ENCODE results near the gene DRC7. TPM values are rescaled to one million over a fixed set of nuclear protein-coding genes. Genes with fewer than 3 reads are reported as not detected.

Gene DRC7
- total RNA-seq, 1 donor from 2014 or later: not detected

DNA sequence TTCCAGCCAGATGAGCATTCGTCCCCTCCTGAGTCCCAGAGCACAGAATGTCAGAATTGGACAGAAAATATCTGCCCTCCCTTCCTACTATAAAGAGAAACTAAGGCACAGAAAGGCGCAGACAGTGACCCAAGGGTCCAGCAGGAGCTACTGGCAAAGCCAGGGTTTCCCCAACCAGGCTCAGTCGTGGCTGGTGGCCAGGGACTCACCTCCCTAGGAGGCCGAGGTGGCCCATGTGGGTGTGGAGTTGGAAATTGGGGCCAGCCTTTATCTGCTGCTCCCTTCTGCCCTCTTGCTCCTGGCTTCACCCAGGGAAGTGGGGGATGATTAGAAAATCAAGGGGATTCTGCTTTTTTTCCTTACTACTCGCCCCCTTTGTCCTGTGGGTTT lies 1.1 kb downstream of the DRC7 start:
- Histone ChIP-seq H3K9me3 (no peaks in the 10 kb centered on the region), H3K4me1 (no peaks in the 10 kb centered on the region), H3K36me3 (no peaks in the 10 kb centered on the region), H3K4me3 (no peak overlapping the region), H3K27ac (no peak overlapping the region), H3K27me3 (no peaks in the 10 kb centered on the region)
- TF ChIP-seq, protein P1, sequence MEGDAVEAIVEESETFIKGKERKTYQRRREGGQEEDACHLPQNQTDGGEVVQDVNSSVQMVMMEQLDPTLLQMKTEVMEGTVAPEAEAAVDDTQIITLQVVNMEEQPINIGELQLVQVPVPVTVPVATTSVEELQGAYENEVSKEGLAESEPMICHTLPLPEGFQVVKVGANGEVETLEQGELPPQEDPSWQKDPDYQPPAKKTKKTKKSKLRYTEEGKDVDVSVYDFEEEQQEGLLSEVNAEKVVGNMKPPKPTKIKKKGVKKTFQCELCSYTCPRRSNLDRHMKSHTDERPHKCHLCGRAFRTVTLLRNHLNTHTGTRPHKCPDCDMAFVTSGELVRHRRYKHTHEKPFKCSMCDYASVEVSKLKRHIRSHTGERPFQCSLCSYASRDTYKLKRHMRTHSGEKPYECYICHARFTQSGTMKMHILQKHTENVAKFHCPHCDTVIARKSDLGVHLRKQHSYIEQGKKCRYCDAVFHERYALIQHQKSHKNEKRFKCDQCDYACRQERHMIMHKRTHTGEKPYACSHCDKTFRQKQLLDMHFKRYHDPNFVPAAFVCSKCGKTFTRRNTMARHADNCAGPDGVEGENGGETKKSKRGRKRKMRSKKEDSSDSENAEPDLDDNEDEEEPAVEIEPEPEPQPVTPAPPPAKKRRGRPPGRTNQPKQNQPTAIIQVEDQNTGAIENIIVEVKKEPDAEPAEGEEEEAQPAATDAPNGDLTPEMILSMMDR (IDR thresholded peaks at IDR 0.05): no peak
- no peak for TF ChIP-seq POLR2A (IDR thresholded peaks at IDR 0.05)
- no peak for TF ChIP-seq POLR2AphosphoS5 (IDR thresholded peaks at IDR 0.05; ENCODE audit: insufficient read depth in 1 of 2, low read depth in 1 of 2)
- intact Hi-C loops (cut with DNase I): no loop called here
- DNase-seq (ENCODE audit: extremely low spot score in 2 of 2): no peak

DNA sequence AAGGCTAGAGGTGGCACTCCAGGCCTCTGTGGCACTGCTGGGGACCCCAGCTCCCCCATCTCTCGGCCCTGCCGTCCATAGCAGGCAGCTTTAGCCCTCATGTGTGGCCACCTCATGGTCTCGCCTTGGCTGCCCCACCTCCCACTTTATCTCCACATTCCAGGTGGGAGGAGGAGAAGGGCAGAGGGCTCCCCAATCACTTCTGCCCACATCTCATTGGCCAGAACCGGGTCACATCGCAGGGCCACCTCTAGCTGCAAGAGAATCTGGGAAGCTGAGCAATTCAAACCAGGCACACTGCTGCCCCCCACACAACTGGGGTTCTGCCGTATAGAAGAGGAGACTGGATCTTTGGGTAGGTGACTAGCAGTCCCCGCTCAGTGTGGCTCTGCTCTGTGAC lies 1.6 kb downstream of the DRC7 start:
- Histone ChIP-seq H3K4me3 (no peak overlapping the region), H3K36me3 (no peaks in the 10 kb centered on the region), H3K4me1 (no peaks in the 10 kb centered on the region), H3K27me3 (no peaks in the 10 kb centered on the region), H3K27ac (no peak overlapping the region), H3K9me3 (no peaks in the 10 kb centered on the region)
- intact Hi-C loops (cut with DNase I): no loop called here
- DNase-seq (ENCODE audit: extremely low spot score in 2 of 2): no peak
- TF ChIP-seq, protein P1 (IDR thresholded peaks at IDR 0.05): no peak
- TF ChIP-seq POLR2A (IDR thresholded peaks at IDR 0.05) (no peak), POLR2AphosphoS5 (IDR thresholded peaks at IDR 0.05; ENCODE audit: insufficient read depth in 1 of 2, low read depth in 1 of 2) (no peak)

DNA sequence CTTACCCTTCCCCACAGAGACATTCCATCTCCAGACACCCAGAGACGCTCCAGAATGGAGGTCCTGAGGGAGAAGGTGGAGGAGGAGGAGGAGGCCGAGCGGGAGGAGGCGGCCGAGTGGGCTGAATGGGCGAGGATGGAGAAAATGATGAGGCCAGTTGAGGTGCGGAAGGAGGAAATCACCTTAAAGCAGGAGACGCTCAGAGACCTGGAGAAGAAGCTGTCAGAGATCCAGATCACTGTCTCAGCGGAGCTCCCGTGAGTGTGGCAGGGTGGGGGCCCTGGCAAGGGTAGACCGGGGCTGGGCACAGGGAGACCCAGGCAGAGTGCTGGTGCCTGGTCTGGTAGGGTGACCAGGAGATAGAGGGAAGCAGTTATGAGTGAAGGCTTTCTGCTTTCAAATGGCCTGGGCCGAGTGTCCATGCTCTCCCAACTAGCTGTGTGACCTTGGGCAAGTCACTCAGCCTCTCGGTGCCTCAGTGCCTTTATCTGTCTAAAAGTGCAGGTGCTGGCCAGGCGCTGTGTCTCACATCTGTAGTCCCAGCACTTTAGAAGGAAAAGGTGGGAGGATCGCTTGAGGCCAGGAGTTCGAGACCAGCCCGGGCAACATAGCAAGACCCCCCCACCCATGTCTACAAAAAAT lies 3.4 kb downstream of the DRC7 start:
- TF ChIP-seq POLR2AphosphoS5 (IDR thresholded peaks at IDR 0.05; ENCODE audit: insufficient read depth in 1 of 2, low read depth in 1 of 2): no peak
- TF ChIP-seq POLR2A (IDR thresholded peaks at IDR 0.05): no peak
- TF ChIP-seq, protein P1 (IDR thresholded peaks at IDR 0.05): no peak
- Histone ChIP-seq H3K36me3 (no peaks in the 10 kb centered on the region), H3K9me3 (no peaks in the 10 kb centered on the region), H3K4me1 (no peaks in the 10 kb centered on the region), H3K27ac (no peak overlapping the region), H3K4me3 (no peak overlapping the region), H3K27me3 (no peaks in the 10 kb centered on the region)
- DNase-seq (ENCODE audit: extremely low spot score in 2 of 2): no peak
- intact Hi-C loops (cut with DNase I): no loop called here

DNA sequence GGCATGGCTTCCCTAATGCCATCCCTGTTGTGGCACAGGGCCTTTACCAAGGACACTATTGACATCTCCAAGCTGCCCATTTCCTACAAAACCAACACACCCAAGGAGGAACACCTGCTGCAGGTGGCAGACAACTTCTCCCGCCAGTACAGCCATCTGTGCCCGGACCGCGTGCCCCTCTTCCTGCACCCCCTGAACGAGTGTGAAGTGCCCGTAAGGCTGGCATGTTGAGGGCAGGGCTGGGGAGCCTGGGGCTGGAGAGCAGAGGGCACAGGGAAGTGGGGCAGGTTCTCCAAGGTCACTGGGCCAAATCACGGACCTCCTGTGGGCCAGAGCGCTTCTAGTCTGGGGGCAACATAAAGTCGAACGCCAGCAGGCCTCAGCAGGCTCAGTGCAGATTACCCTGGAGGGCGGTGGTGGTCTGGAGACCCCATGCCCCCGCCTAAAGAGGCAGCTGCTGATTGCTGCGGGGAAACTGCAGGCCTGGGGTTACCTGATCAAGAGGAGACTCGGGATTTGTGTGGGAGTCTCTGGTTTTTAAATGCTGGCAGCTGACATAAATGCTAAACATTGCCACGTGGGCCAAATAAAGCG lies 4.3 kb downstream of the DRC7 start:
- DNase-seq (ENCODE audit: extremely low spot score in 2 of 2): no peak
- TF ChIP-seq POLR2A (IDR thresholded peaks at IDR 0.05) (no peak), POLR2AphosphoS5 (IDR thresholded peaks at IDR 0.05; ENCODE audit: insufficient read depth in 1 of 2, low read depth in 1 of 2) (no peak)
- TF ChIP-seq, protein P1 (IDR thresholded peaks at IDR 0.05): no peak
- H3K27me3 ChIP-seq: no peaks in the 10 kb centered on the region

DNA sequence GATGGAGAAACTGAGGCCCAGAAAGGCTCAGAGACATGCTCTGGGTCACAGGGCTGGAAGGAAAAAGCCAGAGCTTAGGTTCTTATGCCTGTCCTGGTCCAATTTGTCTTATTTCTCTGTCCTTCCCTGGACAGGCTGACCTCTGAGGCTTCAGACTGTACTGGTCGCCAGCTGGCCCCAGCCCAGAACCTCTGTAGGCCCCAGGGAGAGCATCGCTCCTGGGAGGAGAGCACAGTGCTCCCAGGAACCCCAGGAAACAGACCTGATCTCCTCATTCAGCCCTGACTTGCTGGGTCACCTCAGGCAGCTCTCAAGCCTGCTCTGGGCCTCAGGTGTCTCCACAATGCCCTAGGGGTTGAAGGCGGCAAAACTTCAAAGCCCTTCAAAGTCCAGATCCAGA lies 4.9 kb downstream of the DRC7 start:
- H3K36me3 ChIP-seq: no peaks in the 10 kb centered on the region
- H3K4me3 ChIP-seq: no peak overlapping the region
- no peaks in the 10 kb centered on the region for H3K9me3 ChIP-seq
- no peak overlapping the region for H3K27ac ChIP-seq
- no peak for DNase-seq (ENCODE audit: extremely low spot score in 2 of 2)
- no peak for TF ChIP-seq POLR2A (IDR thresholded peaks at IDR 0.05)
- TF ChIP-seq, protein P1 (IDR thresholded peaks at IDR 0.05): no peak
- no peak for TF ChIP-seq POLR2AphosphoS5 (IDR thresholded peaks at IDR 0.05; ENCODE audit: insufficient read depth in 1 of 2, low read depth in 1 of 2)
- no peaks in the 10 kb centered on the region for H3K27me3 ChIP-seq
- H3K4me1 ChIP-seq: no peaks in the 10 kb centered on the region
- intact Hi-C loops (cut with DNase I): no loop called here

More for the DNA sequence above, 4.3 kb downstream of the DRC7 start:
- Histone ChIP-seq H3K36me3 (no peaks in the 10 kb centered on the region), H3K27ac (no peak overlapping the region), H3K4me3 (no peak overlapping the region), H3K4me1 (no peaks in the 10 kb centered on the region), H3K9me3 (no peaks in the 10 kb centered on the region)
- intact Hi-C loops (cut with DNase I): no loop called here
